Measurements from ENCODE around the gene RALBP1. TPM values are rescaled to one million over a fixed set of nuclear protein-coding genes. Genes with fewer than 3 reads are reported as not detected.

Gene RALBP1
- total and polyA plus RNA-seq, 2 of the 8 experiments (the other 6 are each of a cell fraction or from before 2014, with no cell fraction given): 40.3 to 67.8 TPM

- no peak overlapping the region for H2BK5ac ChIP-seq (ENCODE audit: low read depth, low read length)
- H2AK5ac ChIP-seq (ENCODE audit: low read depth, low read length): no peak overlapping the region
- no peaks in the 10 kb centered on the region for H3K36me3 ChIP-seq (ENCODE audit: control insufficient read depth in 2 of 4, insufficient read depth in 4 of 4, low read length in 3 of 4)
- no peaks in the 10 kb centered on the region for H3K79me2 ChIP-seq (ENCODE audit: control insufficient read depth in 1 of 2, insufficient read depth in 2 of 2, low read length in 2 of 2)
- no peaks in the 10 kb centered on the region for H3K4me1 ChIP-seq (replicated peaks in 1 of 4; ENCODE audit: control insufficient read depth in 3 of 4, insufficient read depth in 4 of 4, low read length in 3 of 4)
- no peak overlapping the region for H3K23ac ChIP-seq (ENCODE audit: insufficient read length)
- H3K14ac ChIP-seq (ENCODE audit: insufficient read length): no peak overlapping the region
- no peak overlapping the region for H3K4me3 ChIP-seq (ENCODE audit: extremely low read depth in 1 of 4, insufficient read depth in 2 of 4, low read depth in 3 of 4, low read length in 4 of 4)
- H2BK12ac ChIP-seq (ENCODE audit: low read depth, low read length): no peak overlapping the region
- ChIA-PET POLR2A (ENCODE audit: partially characterized antibody) (no interaction called here), CTCF (ENCODE audit: partially characterized antibody) (interaction anchor here (0.6 to 1.1 kb wide), 3 partner anchors 9 to 41 kb away, joined by 3 to 6 read pairs (median 3); no protein-coding TSS in a partner anchor)
- H2BK15ac ChIP-seq (ENCODE audit: low read length): no peak overlapping the region
- H3K27me3 ChIP-seq (replicated peaks in 1 of 4; ENCODE audit: control insufficient read depth in 3 of 4, extremely low read depth in 1 of 4, insufficient read depth in 3 of 4, low read length in 3 of 4): no peaks in the 10 kb centered on the region
- WGBS, 2 experiments (ENCODE audit: extremely low coverage in 1 of 2, insufficient coverage in 1 of 2, insufficient read length in 1 of 2, insufficient replicate concordance in 2 of 2, low coverage in 1 of 2, low lambda C conversion rate in 2 of 2, missing lambda C conversion rate in 1 of 2): 93% methylated on average over 3 of the region's 3 CpGs; no CpG with 5 or more reads in 1 of the 2 experiments
- no peak for FAIRE-seq
- no peak overlapping the region for H4K91ac ChIP-seq (replicated peaks; ENCODE audit: insufficient read length, low read length)
- H2AFZ ChIP-seq (ENCODE audit: low read length): no peak overlapping the region
- H4K8ac ChIP-seq (ENCODE audit: extremely low read depth, insufficient read depth, low read length): no peak overlapping the region
- H4K20me1 ChIP-seq (replicated peaks in 1 of 2; ENCODE audit: control insufficient read depth in 1 of 2, insufficient read depth in 2 of 2, low read length in 2 of 2): no peaks in the 10 kb centered on the region
- no peak overlapping the region for H3K27ac ChIP-seq (ENCODE audit: low read depth, low read length)
- H3K4me2 ChIP-seq (ENCODE audit: insufficient read depth in 1 of 2, low read depth in 2 of 2, low read length in 2 of 2): no peak overlapping the region
- no peak for DNase-seq (ENCODE audit: low read depth in 1 of 2, low spot score in 2 of 2)
- no peaks in the 10 kb centered on the region for H3K79me1 ChIP-seq (ENCODE audit: low read depth, low read length)
- no peaks in the 10 kb centered on the region for H3K23me2 ChIP-seq (ENCODE audit: low read depth, low read length)
- H3K9me3 ChIP-seq (ENCODE audit: insufficient read depth in 2 of 2, low read depth in 1 of 2, low read length in 1 of 2): no peaks in the 10 kb centered on the region
- no peak overlapping the region for H2BK20ac ChIP-seq (ENCODE audit: low read length)
- no peak overlapping the region for H4K5ac ChIP-seq (ENCODE audit: insufficient read length, low read depth, low read length)
- H3K56ac ChIP-seq (replicated peaks; ENCODE audit: insufficient read length, low read depth, low read length): no peak overlapping the region
- no peak overlapping the region for H3K18ac ChIP-seq (ENCODE audit: extremely low read depth, low read length)
- H3K9ac ChIP-seq (replicated peaks in 1 of 4; ENCODE audit: extremely low read depth in 1 of 4, low read depth in 3 of 4, low read length in 3 of 4): no peak overlapping the region
- H2BK120ac ChIP-seq (replicated peaks; ENCODE audit: low read depth, low read length): no peak overlapping the region
- no peak overlapping the region for H3K4ac ChIP-seq (replicated peaks; ENCODE audit: insufficient read length, low read depth, low read length)
- TF ChIP-seq EGR1 (IDR thresholded peaks at IDR 0.05; ENCODE audit: borderline replicate concordance, low read depth, low read length) (no peak), EP300 (IDR thresholded peaks at IDR 0.05; ENCODE audit: borderline replicate concordance in 1 of 2, low read depth in 2 of 2, low read length in 2 of 2) (no peak), HDAC2 (IDR thresholded peaks at IDR 0.05; ENCODE audit: borderline replicate concordance in 1 of 2, low read depth in 2 of 2, low read length in 2 of 2) (no peak), BRCA1 (IDR thresholded peaks at IDR 0.05; ENCODE audit: low read depth, low read length) (no peak), MAFK (IDR thresholded peaks at IDR 0.05; ENCODE audit: low read depth, low read length) (no peak), SUZ12 (IDR thresholded peaks at IDR 0.05; ENCODE audit: low read length) (no peak), CHD2 (IDR thresholded peaks at IDR 0.05; ENCODE audit: low read length) (no peak), RBBP5 (IDR thresholded peaks at IDR 0.05; ENCODE audit: borderline replicate concordance, low read depth, low read length) (no peak), GTF2F1 (IDR thresholded peaks at IDR 0.05; ENCODE audit: borderline replicate concordance, low read depth, low read length) (no peak), TCF12 (IDR thresholded peaks at IDR 0.05; ENCODE audit: low read depth, low read length) (no peak), KDM1A (IDR thresholded peaks at IDR 0.05; ENCODE audit: borderline replicate concordance, low read length) (no peak), SP2 (IDR thresholded peaks at IDR 0.05; ENCODE audit: low read length) (no peak), FOSL1 (IDR thresholded peaks at IDR 0.05; ENCODE audit: insufficient read depth, low read depth, low read length) (no peak), ASH2L (IDR thresholded peaks at IDR 0.05; ENCODE audit: low read length) (no peak), POLR2A (IDR thresholded peaks at IDR 0.05; ENCODE audit: control extremely low read depth in 1 of 2, low read depth in 2 of 2, low read length in 2 of 2) (no peak), SP4 (IDR thresholded peaks at IDR 0.05; ENCODE audit: low read length) (no peak)
These were observed 30.8 kb upstream of the RALBP1 start for GRCh38 chr18:9444549-9444948.

Data from H1 (cell line).